Small intestine (tissue), 7 donors: ENCODE measurements around the gene LSM3. TPM values are rescaled to one million over a fixed set of nuclear protein-coding genes. Genes with fewer than 3 reads are reported as not detected.

Experiments used
- DNase-seq, 2 donors: peaks; one replicate each; pipeline versions ENCODE4 v3.0.0 to v3.0.0-alpha.2; 2013
- FAIRE-seq: peaks from 2 replicates; lab custom pipeline; 2012; peaks lifted over from hg19 to GRCh38; lab: Jason Lieb, UNC
- H3K27ac ChIP-seq, 3 donors: one replicate each; pipeline ENCODE4 v1.5.1; 2013; ENCODE audit warnings: low read length in 2 of 3, mild to moderate bottlenecking in 2 of 3, control low read depth in 1 of 3, inconsistent platforms in 1 of 3, low read depth in 1 of 3, moderate library complexity in 1 of 3
- H3K27me3 ChIP-seq, 3 donors: one replicate each; pipeline ENCODE4 v1.6.1; 2013; ENCODE audit warnings: low read length in 3 of 3, inconsistent platforms in 1 of 3; ENCODE audit not compliant: control insufficient read depth in 3 of 3, insufficient read depth in 3 of 3
- H3K36me3 ChIP-seq, 3 donors: one replicate each; pipeline ENCODE4 v1.6.1; 2013; ENCODE audit warnings: low read length in 3 of 3, inconsistent platforms in 1 of 3, low read depth in 1 of 3, mild to moderate bottlenecking in 1 of 3, moderate library complexity in 1 of 3; ENCODE audit not compliant: control insufficient read depth in 3 of 3, insufficient read depth in 2 of 3
- H3K4me1 ChIP-seq, 3 donors: one replicate each; pipeline ENCODE4 v1.6.1; 2013; ENCODE audit warnings: low read length in 2 of 3, inconsistent platforms in 1 of 3, low read depth in 1 of 3, mild to moderate bottlenecking in 1 of 3, moderate library complexity in 1 of 3; ENCODE audit not compliant: control insufficient read depth in 3 of 3, insufficient read depth in 2 of 3
- H3K4me3 ChIP-seq, 3 donors: one replicate each; pipeline ENCODE4 v1.5.1; 2013; ENCODE audit warnings: low read length in 3 of 3, control low read depth in 1 of 3, inconsistent platforms in 1 of 3, low read depth in 1 of 3, mild to moderate bottlenecking in 1 of 3, moderate library complexity in 1 of 3
- H3K9me3 ChIP-seq, 2 donors: one replicate each; pipeline ENCODE4 v1.6.1; 2013; ENCODE audit warnings: low read depth in 1 of 2, low read length in 1 of 2; ENCODE audit not compliant: control insufficient read depth in 2 of 2, insufficient read depth in 1 of 2
- whole genome bisulfite sequencing, 3 donors: extraction: QIAGEN DNeasy Blood & Tissue Kit; methylation state at CpG; one replicate each; pipeline ENCODE4 v1.1.7; 2013; 5-methylcytosine and 5-hydroxymethylcytosine counted together
- polyA plus RNA-seq, 4 donors: library from polyadenylated mRNA; stranded (reverse) in 3 of 4; unstranded in 1 of 4; fragments of 200-250 nt in 3 of 4; fragments of 120-200 nt in 1 of 4; gene quantifications; one replicate each; pipeline versions ENCODE4 v1.2.1 to v1.2.3, GENCODE V29; 2013
- donor health status: healthy with polysubstance abuse.
- donor health status: control.
- donor health status: control.
- donor health status: Bipolar disorder and iron deficiency.
- donor health status: healthy.

The LSM3 gene
- polyA plus RNA-seq, 4 donors = 12.2 to 18.4 (median 13.6) TPM

GRCh38 chr3:14216257-14217048 is 37.8 kb downstream of the LSM3 start:
- Histone ChIP-seq H3K27ac (peak overlapping the region in 1 of 3 donors; percentile 67), H3K36me3 (no peaks in the 10 kb centered on the region), H3K27me3 (no peaks in the 10 kb centered on the region), H3K9me3 (no peaks in the 10 kb centered on the region), H3K4me3 (peak overlapping the region in 1 of 3 donors; percentile 8), H3K4me1 (peaks cover 8 to 37% (median 11%) of the 10 kb centered on the region in 3 donors)
- DNase-seq (peak in 1 of 2 donors; percentile 65), FAIRE-seq (no peak)
- WGBS, 3 donors = 52 to 89% (median 78%) methylated on average over 22 of the region's 22 CpGs

DNA sequence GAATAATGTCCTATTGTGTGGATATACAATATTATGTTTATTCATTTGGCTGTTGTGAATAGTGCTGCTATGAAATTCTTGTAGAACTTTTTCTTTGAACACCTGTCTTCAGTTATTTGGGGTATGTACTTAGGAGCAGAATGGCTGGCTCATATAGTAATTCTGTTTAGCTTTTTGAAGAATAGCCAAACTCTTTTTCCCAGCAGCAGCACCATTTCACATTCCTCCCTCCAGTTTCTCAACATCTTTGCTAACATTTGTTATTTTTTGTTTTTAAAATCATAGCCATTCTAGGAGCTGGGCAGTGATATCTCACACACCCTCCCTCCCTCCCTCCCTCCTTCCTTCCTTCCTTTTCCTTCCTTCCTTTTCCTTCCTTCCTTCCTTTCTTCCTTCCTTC is 39.7 kb downstream of the LSM3 start:
- no peak overlapping the region for H3K27ac ChIP-seq
- FAIRE-seq = no peak
- DNase-seq = no peak
- no peaks in the 10 kb centered on the region for H3K27me3 ChIP-seq
- H3K9me3 ChIP-seq = no peaks in the 10 kb centered on the region
- no peak overlapping the region for H3K4me3 ChIP-seq
- peaks cover 4 to 24% (median 8%) of the 10 kb centered on the region in 3 donors for H3K4me1 ChIP-seq
- H3K36me3 ChIP-seq = no peaks in the 10 kb centered on the region

- no peaks in the 10 kb centered on the region for H3K9me3 ChIP-seq
- no peak for FAIRE-seq
- WGBS, 3 donors = 78 to 91% (median 78%) methylated on average over 1 of the region's 1 CpG
These were observed 42.3 kb downstream of the LSM3 start for GRCh38 chr3:14220933-14221332.

DNA sequence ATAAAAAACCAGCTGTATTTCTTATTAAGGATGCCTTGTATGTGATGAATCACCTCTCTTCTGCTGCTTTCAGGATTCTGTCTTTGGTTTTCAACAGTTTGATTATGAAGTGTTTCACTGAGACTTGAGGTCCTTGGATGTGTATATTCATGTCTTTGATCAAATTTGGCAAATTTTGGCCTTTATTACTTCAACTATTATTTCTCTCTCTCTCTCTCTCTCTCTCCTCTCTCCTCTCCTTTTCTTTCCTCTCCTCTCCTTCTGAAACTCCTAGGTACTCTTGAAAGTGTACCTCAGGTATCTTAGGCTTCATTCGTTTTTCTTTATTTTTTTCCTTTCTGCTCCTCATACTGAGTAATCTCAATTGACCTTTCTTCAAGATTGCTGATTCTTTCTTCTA is 43.3 kb downstream of the LSM3 start:
- Histone ChIP-seq H3K27me3 (no peaks in the 10 kb centered on the region), H3K4me3 (no peak overlapping the region), H3K9me3 (no peaks in the 10 kb centered on the region), H3K27ac (no peak overlapping the region), H3K4me1 (peaks cover 0 to 31% (median 3%) of the 10 kb centered on the region in 3 donors), H3K36me3 (no peaks in the 10 kb centered on the region)
- FAIRE-seq (no peak), DNase-seq (no peak)
- WGBS, 3 donors = 81 to 97% (median 91%) methylated on average over 1 of the region's 1 CpG

More at GRCh38 chr3:14220933-14221332, 42.3 kb downstream of the LSM3 start:
- no peak overlapping the region for H3K4me3 ChIP-seq
- no peak overlapping the region for H3K27ac ChIP-seq
- DNase-seq = no peak
- no peaks in the 10 kb centered on the region for H3K27me3 ChIP-seq
- H3K4me1 ChIP-seq = peaks cover 0 to 22% (median 0%) of the 10 kb centered on the region in 3 donors
- H3K36me3 ChIP-seq = no peaks in the 10 kb centered on the region

- Histone ChIP-seq H3K4me3 (no peak overlapping the region), H3K9me3 (no peaks in the 10 kb centered on the region), H3K27ac (no peak overlapping the region), H3K27me3 (no peaks in the 10 kb centered on the region), H3K4me1 (peaks cover under 1 to 37% (median 5%) of the 10 kb centered on the region in 3 donors), H3K36me3 (no peaks in the 10 kb centered on the region)
- no peak for FAIRE-seq
- DNase-seq = no peak
- 32 to 86% (median 56%) methylated on average over 1 of the region's 1 CpG for WGBS, 3 donors
These were observed 43.8 kb downstream of the LSM3 start for GRCh38 chr3:14222457-14222856.

GRCh38 chr3:14222900-14223594 is 44.4 kb downstream of the LSM3 start:
- Histone ChIP-seq H3K27me3 (no peaks in the 10 kb centered on the region), H3K9me3 (no peaks in the 10 kb centered on the region), H3K4me3 (no peak overlapping the region), H3K36me3 (no peaks in the 10 kb centered on the region), H3K27ac (no peak overlapping the region), H3K4me1 (peaks cover 2 to 41% (median 5%) of the 10 kb centered on the region in 3 donors)
- DNase-seq (no peak), FAIRE-seq (no peak)
- WGBS, 3 donors = 70 to 92% (median 85%) methylated on average over 3 of the region's 3 CpGs

DNA sequence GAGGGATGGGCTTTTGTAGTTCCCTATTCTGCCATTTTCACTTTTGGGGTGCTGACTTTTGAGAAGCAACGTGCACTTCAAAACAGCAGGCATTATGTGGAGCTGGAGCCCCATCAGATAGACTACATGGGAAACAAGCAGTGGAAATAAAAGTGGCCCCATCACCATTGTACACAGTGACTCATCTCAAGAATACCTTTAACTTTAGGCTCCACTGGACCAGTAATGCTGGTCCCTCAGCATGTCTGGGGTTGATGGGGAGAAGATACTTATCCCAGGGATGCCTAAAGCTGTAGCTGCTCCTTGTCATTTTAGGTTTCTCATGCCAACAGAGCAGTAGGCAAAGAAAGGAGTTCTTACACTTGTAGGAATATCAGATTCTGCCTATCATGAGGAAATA is 45.0 kb downstream of the LSM3 start:
- FAIRE-seq = no peak
- WGBS, 3 donors = 59 to 76% (median 65%) methylated on average over 1 of the region's 1 CpG

GRCh38 chr3:14224895-14225294 is 46.3 kb downstream of the LSM3 start:
- DNase-seq = no peak
- 32 to 42% (median 40%) methylated on average over 6 of the region's 6 CpGs for WGBS, 3 donors
- Histone ChIP-seq H3K36me3 (no peaks in the 10 kb centered on the region), H3K27ac (no peak overlapping the region), H3K27me3 (no peaks in the 10 kb centered on the region), H3K4me1 (peaks cover 4 to 52% (median 5%) of the 10 kb centered on the region in 3 donors), H3K9me3 (no peaks in the 10 kb centered on the region), H3K4me3 (no peak overlapping the region)
- FAIRE-seq = no peak

More for the DNA sequence above, 45.0 kb downstream of the LSM3 start:
- no peak overlapping the region for H3K4me3 ChIP-seq
- no peaks in the 10 kb centered on the region for H3K9me3 ChIP-seq
- peak overlapping the region in 1 of 3 donors; percentile 28 for H3K27ac ChIP-seq
- DNase-seq = no peak
- H3K27me3 ChIP-seq = no peaks in the 10 kb centered on the region
- peaks cover 4 to 46% (median 5%) of the 10 kb centered on the region in 3 donors for H3K4me1 ChIP-seq
- H3K36me3 ChIP-seq = no peaks in the 10 kb centered on the region
